ENCODE results near the gene EMSY. TPM values are rescaled to one million over a fixed set of nuclear protein-coding genes. Genes with fewer than 3 reads are reported as not detected.

EMSY gene
- total RNA-seq, 1 experiment from 2014 or later = 19.7 TPM

DNA sequence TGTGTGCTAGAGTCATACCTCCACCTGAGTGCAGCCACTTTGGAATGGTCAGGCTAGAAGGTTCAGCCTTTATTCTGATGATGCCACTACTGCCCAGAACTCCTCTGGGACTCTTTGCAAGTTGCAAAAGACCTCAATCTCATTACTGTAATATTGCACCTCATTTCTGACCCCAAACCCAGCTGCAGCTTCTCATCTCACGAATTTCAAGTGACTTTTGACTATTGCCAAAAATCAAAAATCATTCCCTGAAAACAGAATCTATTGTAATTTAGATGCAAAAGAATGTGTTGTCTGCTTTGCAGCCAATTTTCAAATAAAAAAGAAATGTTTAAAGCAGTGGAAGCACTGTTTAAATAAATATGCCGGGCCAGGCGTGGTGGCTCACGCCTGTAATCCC is 38.5 kb upstream of the EMSY start:
- H3K4me1 Mint-ChIP-seq (ENCODE audit: insufficient read depth, unreplicated experiment) = no peaks in the 10 kb centered on the region
- no TSS peak for BruUV-seq (replicated peaks)
- no peaks in the 10 kb centered on the region for H3K9me3 Mint-ChIP-seq (ENCODE audit: unreplicated experiment)
- no peaks in the 10 kb centered on the region for H3K27me3 Mint-ChIP-seq (ENCODE audit: insufficient read depth, unreplicated experiment)
- no peak overlapping the region for H3K4me3 Mint-ChIP-seq (ENCODE audit: unreplicated experiment)
- intact Hi-C loops (cut with micrococcal nuclease) = no loop called here
- no peak overlapping the region for H3K27ac Mint-ChIP-seq (ENCODE audit: low read depth, unreplicated experiment)
- TF ChIP-seq, protein P1, sequence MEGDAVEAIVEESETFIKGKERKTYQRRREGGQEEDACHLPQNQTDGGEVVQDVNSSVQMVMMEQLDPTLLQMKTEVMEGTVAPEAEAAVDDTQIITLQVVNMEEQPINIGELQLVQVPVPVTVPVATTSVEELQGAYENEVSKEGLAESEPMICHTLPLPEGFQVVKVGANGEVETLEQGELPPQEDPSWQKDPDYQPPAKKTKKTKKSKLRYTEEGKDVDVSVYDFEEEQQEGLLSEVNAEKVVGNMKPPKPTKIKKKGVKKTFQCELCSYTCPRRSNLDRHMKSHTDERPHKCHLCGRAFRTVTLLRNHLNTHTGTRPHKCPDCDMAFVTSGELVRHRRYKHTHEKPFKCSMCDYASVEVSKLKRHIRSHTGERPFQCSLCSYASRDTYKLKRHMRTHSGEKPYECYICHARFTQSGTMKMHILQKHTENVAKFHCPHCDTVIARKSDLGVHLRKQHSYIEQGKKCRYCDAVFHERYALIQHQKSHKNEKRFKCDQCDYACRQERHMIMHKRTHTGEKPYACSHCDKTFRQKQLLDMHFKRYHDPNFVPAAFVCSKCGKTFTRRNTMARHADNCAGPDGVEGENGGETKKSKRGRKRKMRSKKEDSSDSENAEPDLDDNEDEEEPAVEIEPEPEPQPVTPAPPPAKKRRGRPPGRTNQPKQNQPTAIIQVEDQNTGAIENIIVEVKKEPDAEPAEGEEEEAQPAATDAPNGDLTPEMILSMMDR (IDR thresholded peaks at IDR 0.05; ENCODE audit: unreplicated experiment) = no peak
- H3K36me3 Mint-ChIP-seq (ENCODE audit: insufficient read depth, unreplicated experiment) = no peaks in the 10 kb centered on the region
- CTCF ChIA-PET = interaction anchor here (0.6 to 1.0 kb wide), 2 partner anchors 14 to 550 kb away, joined by 3 to 4 read pairs; no protein-coding TSS in a partner anchor
- POLR2A ChIA-PET = no interaction called here
- no peak for DNase-seq (ENCODE audit: unreplicated experiment)

GRCh38 chr11:76408171-76408965 is 36.5 kb upstream of the EMSY start:
- ChIA-PET CTCF (no interaction called here), POLR2A (interaction anchor here (0.5 to 1.3 kb wide), 3 partner anchors 22 to 36 kb away, joined by 3 to 5 read pairs (median 3); no protein-coding TSS in a partner anchor)
- no peak overlapping the region for H3K27ac Mint-ChIP-seq (ENCODE audit: low read depth, unreplicated experiment)
- no peak for DNase-seq (ENCODE audit: unreplicated experiment)
- intact Hi-C loops (cut with micrococcal nuclease) = no loop called here
- peaks cover 19% of the 10 kb centered on the region for H3K27me3 Mint-ChIP-seq (ENCODE audit: insufficient read depth, unreplicated experiment)
- TF ChIP-seq, protein P1 (IDR thresholded peaks at IDR 0.05; ENCODE audit: unreplicated experiment) = no peak
- no peak overlapping the region for H3K4me3 Mint-ChIP-seq (ENCODE audit: unreplicated experiment)
- BruUV-seq (replicated peaks) = no TSS peak
- H3K36me3 Mint-ChIP-seq (ENCODE audit: insufficient read depth, unreplicated experiment) = no peaks in the 10 kb centered on the region
- no peaks in the 10 kb centered on the region for H3K4me1 Mint-ChIP-seq (ENCODE audit: insufficient read depth, unreplicated experiment)
- H3K9me3 Mint-ChIP-seq (ENCODE audit: unreplicated experiment) = no peaks in the 10 kb centered on the region

- Mint-ChIP-seq H3K4me1 (ENCODE audit: insufficient read depth, unreplicated experiment) (no peaks in the 10 kb centered on the region), H3K27me3 (ENCODE audit: insufficient read depth, unreplicated experiment) (peaks cover 35% of the 10 kb centered on the region), H3K9me3 (ENCODE audit: unreplicated experiment) (no peaks in the 10 kb centered on the region), H3K36me3 (ENCODE audit: insufficient read depth, unreplicated experiment) (no peaks in the 10 kb centered on the region), H3K27ac (ENCODE audit: low read depth, unreplicated experiment) (no peak overlapping the region), H3K4me3 (ENCODE audit: unreplicated experiment) (no peak overlapping the region)
- TF ChIP-seq, protein P1 (IDR thresholded peaks at IDR 0.05; ENCODE audit: unreplicated experiment) = no peak
- BruUV-seq (replicated peaks) = no TSS peak
- CTCF ChIA-PET = interaction anchor here (0.6 kb wide), 1 partner anchor 269 kb away, joined by 3 read pairs; no protein-coding TSS in a partner anchor
- DNase-seq (ENCODE audit: unreplicated experiment) = no peak
- POLR2A ChIA-PET = no interaction called here
- intact Hi-C loops (cut with micrococcal nuclease) = no loop called here
Observed at GRCh38 chr11:76410851-76411357, 33.9 kb upstream of the EMSY start.

GRCh38 chr11:76415073-76415472 is 29.7 kb upstream of the EMSY start:
- intact Hi-C loops (cut with micrococcal nuclease) = no loop called here
- peaks cover 4% of the 10 kb centered on the region for H3K36me3 Mint-ChIP-seq (ENCODE audit: insufficient read depth, unreplicated experiment)

More at GRCh38 chr11:76415073-76415472, 29.7 kb upstream of the EMSY start:
- no TSS peak for BruUV-seq (replicated peaks)
- no peak for DNase-seq (ENCODE audit: unreplicated experiment)
- H3K9me3 Mint-ChIP-seq (ENCODE audit: unreplicated experiment) = no peaks in the 10 kb centered on the region
- no peaks in the 10 kb centered on the region for H3K4me1 Mint-ChIP-seq (ENCODE audit: insufficient read depth, unreplicated experiment)
- no peak overlapping the region for H3K27ac Mint-ChIP-seq (ENCODE audit: low read depth, unreplicated experiment)
- POLR2A ChIA-PET = no interaction called here
- H3K27me3 Mint-ChIP-seq (ENCODE audit: insufficient read depth, unreplicated experiment) = peaks cover 72% of the 10 kb centered on the region
- no peak overlapping the region for H3K4me3 Mint-ChIP-seq (ENCODE audit: unreplicated experiment)
- CTCF ChIA-PET = interaction anchor here (0.6 kb wide), 1 partner anchor 321 kb away, joined by 5 read pairs; no protein-coding TSS in a partner anchor
- TF ChIP-seq, protein P1 (IDR thresholded peaks at IDR 0.05; ENCODE audit: unreplicated experiment) = no peak

Measured in MCF 10A (cell line).